ENCODE results near the gene ESR1.

- TF ChIP-seq EZH2phosphoT487 (IDR thresholded peaks at IDR 0.05; ENCODE audit: low read length), result no peak
- TF ChIP-seq CTCF (IDR thresholded peaks at IDR 0.05; ENCODE audit: low read length), result no peak
Observed at GRCh38 chr6:151803743-151804142, 3.7 kb upstream of the ESR1 start.

Measured in MM.1S (cell line).